OCI-LY7 (cell line): ENCODE data around the gene CMSS1.

Experiments
- CTCF ChIP-seq: fragments of 200-600 bp; sonication (generic); conservative IDR thresholded peaks from 2 replicates; pipeline ENCODE4 v1.5.1; 2014; ENCODE audit warnings: mild to moderate bottlenecking, antibody characterized with exemption, low read length, moderate library complexity, mixed read lengths
- EZH2phosphoT487 ChIP-seq: fragments of 200-600 bp; sonication (generic); IDR thresholded peaks from 2 replicates; pipeline ENCODE4 v1.6.1; 2018; ENCODE audit warnings: low read depth, borderline replicate concordance, mild to moderate bottlenecking, mixed run types, antibody characterized with exemption, low read length, moderate library complexity, mixed read lengths

GRCh38 chr3:99858469-99858868, 40.8 kb downstream of the CMSS1 start:
- TF ChIP-seq CTCF: no peak
- TF ChIP-seq EZH2phosphoT487: no peak
